Upper lobe of left lung (tissue), 6 donors: ENCODE results near the gene MOB3B. TPM values are rescaled to one million over a fixed set of nuclear protein-coding genes. Genes with fewer than 3 reads are reported as not detected.

Source experiments
- ATAC-seq, 2 donors: fragments of 200-7000 bp; cut with Tn5 transposase; one replicate each; pipeline ENCODE4 v1.9.1; 2022; ENCODE audit warnings: mild to moderate bottlenecking in 2 of 2, moderate library complexity in 2 of 2; ENCODE audit not compliant: low FRiP score in 2 of 2
- DNase-seq, 2 donors: peaks; one replicate each; pipeline ENCODE4 v3.0.0-alpha.2; 2019 to 2020
- H3K27ac ChIP-seq, 4 donors: fragments of 200-600 bp; sonication (generic); one replicate each; pipeline ENCODE4 v1.5.1; 2016 to 2019
- H3K27me3 ChIP-seq, 4 donors: fragments of 200-600 bp; sonication (generic); one replicate each; pipeline ENCODE4 v1.5.1; 2017 to 2019
- H3K36me3 ChIP-seq, 4 donors: fragments of 200-600 bp; sonication (generic); one replicate each; pipeline ENCODE4 v1.5.1; 2016 to 2019
- H3K4me1 ChIP-seq, 4 donors: fragments of 200-600 bp; sonication (generic); one replicate each; pipeline ENCODE4 v1.5.1; 2018 to 2019
- H3K4me3 ChIP-seq, 4 donors: fragments of 200-600 bp; sonication (generic); one replicate each; pipeline ENCODE4 v1.5.1; 2017 to 2019; ENCODE audit warnings: mild to moderate bottlenecking in 2 of 4, moderate library complexity in 1 of 4
- H3K9me3 ChIP-seq, 4 donors: fragments of 200-600 bp; sonication (generic); one replicate each; pipeline ENCODE4 v1.5.1; 2018 to 2019
- EP300 ChIP-seq, 4 donors: sonication (generic); formaldehyde crosslinking; IDR thresholded peaks; one replicate each; pipeline ENCODE4 v1.5.1; 2017; ENCODE audit warnings: antibody characterized with exemption in 4 of 4, control low read depth in 2 of 4
- POLR2A ChIP-seq, 4 donors: fragments of 450-650 bp; IDR thresholded peaks; one replicate each; pipeline ENCODE4 v1.5.1; 2016 to 2017; ENCODE audit warnings: antibody characterized with exemption in 4 of 4, mild to moderate bottlenecking in 2 of 4
- POLR2AphosphoS5 ChIP-seq, 2 donors: sonication (generic); formaldehyde crosslinking; IDR thresholded peaks; one replicate each; pipeline ENCODE4 v1.5.1; 2017; ENCODE audit warnings: antibody characterized with exemption in 2 of 2
- WGBS, 2 donors: methylation state at CpG; one replicate each; pipeline ENCODE4 v1.1.5; 2017 to 2018; 5-methylcytosine and 5-hydroxymethylcytosine counted together
- total RNA-seq, 6 donors: library from RNA; depleted of rRNA in 4 of 6; stranded (reverse); fragments of >200 nt in 4 of 6; gene quantifications; one replicate each; pipeline versions ENCODE4 v1.1.0 to v1.2.1, GENCODE V29; 2016 to 2021
- TF ChIP-seq, protein P1 (sequence below), 6 experiments: fragments of 450-650 bp in 4 of 6; fragments of 200-600 bp in 2 of 6; sonication (generic) in 2 of 6; IDR thresholded peaks; one replicate each; pipeline ENCODE4 v1.5.1; 2016 to 2019; ENCODE audit warnings: antibody characterized with exemption in 6 of 6
- donor health status: DM: no; HTN: no; CAD: no; lungs with moderate emphysema.
- donor health status: DM: no; HTN: yes; CAD: no; lungs with severe emphysema.

MOB3B gene
- total RNA-seq, 6 donors from 2014 or later: 4.2 to 20.7 (median 8.3) TPM

DNA sequence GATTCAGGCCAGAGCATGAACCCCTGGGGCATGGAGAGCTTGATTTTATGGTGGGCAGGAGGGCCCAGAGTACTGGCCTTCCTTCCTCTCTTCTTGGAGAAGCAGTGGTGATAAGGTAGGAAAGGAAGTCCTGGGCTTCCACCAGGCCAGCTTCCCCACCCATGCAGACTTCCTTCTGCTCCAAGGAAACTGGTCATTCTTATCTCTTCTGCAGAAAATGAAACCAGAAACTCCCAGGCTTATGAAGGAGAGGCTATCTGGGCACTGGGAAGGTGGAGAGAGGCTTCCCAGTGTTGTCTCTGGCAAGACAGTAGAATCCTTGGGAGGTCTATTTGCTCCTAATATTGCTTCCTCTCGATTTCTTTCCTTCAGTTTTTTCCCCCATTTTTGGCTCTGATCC is 122.1 kb downstream of the MOB3B start:
- no peaks in the 10 kb centered on the region for H3K27me3 ChIP-seq
- H3K4me1 ChIP-seq: peaks cover 0 to 6% (median 5%) of the 10 kb centered on the region in 4 donors
- TF ChIP-seq EP300 (IDR thresholded peaks at IDR 0.05) (no peak), POLR2AphosphoS5 (IDR thresholded peaks at IDR 0.05) (no peak), POLR2A (IDR thresholded peaks at IDR 0.05) (no peak)
- TF ChIP-seq, protein P1, sequence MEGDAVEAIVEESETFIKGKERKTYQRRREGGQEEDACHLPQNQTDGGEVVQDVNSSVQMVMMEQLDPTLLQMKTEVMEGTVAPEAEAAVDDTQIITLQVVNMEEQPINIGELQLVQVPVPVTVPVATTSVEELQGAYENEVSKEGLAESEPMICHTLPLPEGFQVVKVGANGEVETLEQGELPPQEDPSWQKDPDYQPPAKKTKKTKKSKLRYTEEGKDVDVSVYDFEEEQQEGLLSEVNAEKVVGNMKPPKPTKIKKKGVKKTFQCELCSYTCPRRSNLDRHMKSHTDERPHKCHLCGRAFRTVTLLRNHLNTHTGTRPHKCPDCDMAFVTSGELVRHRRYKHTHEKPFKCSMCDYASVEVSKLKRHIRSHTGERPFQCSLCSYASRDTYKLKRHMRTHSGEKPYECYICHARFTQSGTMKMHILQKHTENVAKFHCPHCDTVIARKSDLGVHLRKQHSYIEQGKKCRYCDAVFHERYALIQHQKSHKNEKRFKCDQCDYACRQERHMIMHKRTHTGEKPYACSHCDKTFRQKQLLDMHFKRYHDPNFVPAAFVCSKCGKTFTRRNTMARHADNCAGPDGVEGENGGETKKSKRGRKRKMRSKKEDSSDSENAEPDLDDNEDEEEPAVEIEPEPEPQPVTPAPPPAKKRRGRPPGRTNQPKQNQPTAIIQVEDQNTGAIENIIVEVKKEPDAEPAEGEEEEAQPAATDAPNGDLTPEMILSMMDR (IDR thresholded peaks at IDR 0.05): no peak
- no peaks in the 10 kb centered on the region for H3K36me3 ChIP-seq
- H3K9me3 ChIP-seq: no peaks in the 10 kb centered on the region
- 42 to 65% methylated on average over 1 of the region's 1 CpG for whole genome bisulfite sequencing, 2 donors
- no peak for DNase-seq
- no peak for ATAC-seq
- no peak overlapping the region for H3K27ac ChIP-seq
- H3K4me3 ChIP-seq: no peak overlapping the region

DNA sequence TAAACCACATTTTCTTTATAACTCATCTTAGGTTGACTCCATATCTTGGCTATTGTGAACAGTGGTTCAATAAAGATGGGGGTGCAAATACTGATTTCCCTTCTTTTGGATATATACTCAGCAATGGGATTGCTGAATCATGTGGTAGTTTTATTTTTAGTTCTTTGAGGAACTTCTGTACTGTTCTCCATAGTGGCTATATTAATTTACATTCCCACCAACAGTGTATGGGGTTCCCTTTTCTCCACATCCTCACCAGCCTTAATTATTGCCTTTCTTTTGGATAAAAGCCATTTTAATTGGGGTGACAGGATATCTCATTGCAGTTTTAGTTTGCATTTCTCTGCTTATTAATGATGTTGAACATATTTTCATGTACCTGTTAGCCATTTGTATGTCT is 125.0 kb downstream of the MOB3B start:
- TF ChIP-seq POLR2AphosphoS5 (IDR thresholded peaks at IDR 0.05) (no peak), POLR2A (IDR thresholded peaks at IDR 0.05) (no peak), EP300 (IDR thresholded peaks at IDR 0.05) (no peak)
- TF ChIP-seq, protein P1 (IDR thresholded peaks at IDR 0.05): no peak
- ATAC-seq (no peak), DNase-seq (no peak)
- Histone ChIP-seq H3K4me3 (no peak overlapping the region), H3K27me3 (no peaks in the 10 kb centered on the region), H3K9me3 (no peaks in the 10 kb centered on the region), H3K4me1 (peaks cover 0 to 6% (median 3%) of the 10 kb centered on the region in 4 donors), H3K36me3 (no peaks in the 10 kb centered on the region), H3K27ac (no peak overlapping the region)

DNA sequence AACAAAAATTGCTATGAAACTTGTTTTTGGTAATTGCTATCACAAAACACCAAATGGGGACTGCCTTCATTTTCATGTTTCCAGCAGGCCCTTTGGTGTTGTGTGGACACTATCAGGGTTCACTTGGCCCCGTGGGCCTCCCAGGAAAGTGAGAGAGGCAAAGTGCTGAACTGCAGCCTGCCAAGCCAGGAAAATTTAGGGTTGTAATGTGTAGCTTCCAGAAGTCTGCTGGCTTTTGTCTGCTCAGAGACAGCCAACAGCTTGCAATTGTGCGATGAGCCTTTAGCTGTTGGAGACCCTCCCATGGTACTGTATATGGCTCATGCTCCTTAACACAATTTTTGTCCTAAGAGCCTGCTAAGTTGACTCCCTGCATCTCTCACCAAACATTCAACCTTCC is 127.0 kb downstream of the MOB3B start:
- ATAC-seq: no peak
- H3K4me1 ChIP-seq: peaks cover 0 to 4% (median 2%) of the 10 kb centered on the region in 4 donors
- no peaks in the 10 kb centered on the region for H3K9me3 ChIP-seq
- no peak overlapping the region for H3K4me3 ChIP-seq
- no peaks in the 10 kb centered on the region for H3K36me3 ChIP-seq
- H3K27ac ChIP-seq: no peak overlapping the region
- no peak for TF ChIP-seq POLR2AphosphoS5 (IDR thresholded peaks at IDR 0.05)
- TF ChIP-seq, protein P1 (IDR thresholded peaks at IDR 0.05): no peak
- no peak for TF ChIP-seq EP300 (IDR thresholded peaks at IDR 0.05)
- TF ChIP-seq POLR2A (IDR thresholded peaks at IDR 0.05): no peak
- DNase-seq: no peak
- no peaks in the 10 kb centered on the region for H3K27me3 ChIP-seq
- 79 to 83% methylated on average over 2 of the region's 2 CpGs for WGBS, 2 donors

DNA sequence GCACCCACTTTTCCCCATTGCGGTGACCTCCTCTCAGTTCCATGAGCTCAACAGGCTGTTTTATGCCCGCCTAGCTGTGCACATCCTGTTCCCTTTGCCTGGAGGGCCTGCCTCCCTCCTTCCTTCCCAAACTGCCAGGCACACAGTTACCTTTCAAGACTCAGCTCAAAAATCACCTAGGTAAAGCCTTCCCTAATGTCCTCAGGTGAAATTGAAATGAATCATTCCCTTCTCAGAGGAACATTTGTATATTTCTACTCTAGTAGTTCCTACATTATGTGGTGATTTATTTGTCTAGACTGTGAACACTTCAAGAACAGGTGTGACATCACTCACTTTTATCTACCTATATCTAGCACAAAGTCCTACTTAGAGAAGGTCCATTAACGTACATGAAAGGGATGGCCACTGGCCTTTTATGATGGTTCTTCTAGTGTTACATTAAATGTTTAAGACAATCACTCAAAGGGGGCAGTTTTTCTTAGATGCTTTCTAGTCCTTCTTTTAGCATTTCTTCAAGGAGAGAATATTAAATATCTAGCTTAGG is 129.2 kb downstream of the MOB3B start:
- no peaks in the 10 kb centered on the region for H3K9me3 ChIP-seq
- H3K27ac ChIP-seq: no peak overlapping the region
- H3K4me3 ChIP-seq: no peak overlapping the region
- no peaks in the 10 kb centered on the region for H3K4me1 ChIP-seq
- ATAC-seq: no peak
- TF ChIP-seq POLR2AphosphoS5 (IDR thresholded peaks at IDR 0.05) (no peak), EP300 (IDR thresholded peaks at IDR 0.05) (no peak), POLR2A (IDR thresholded peaks at IDR 0.05) (no peak)
- TF ChIP-seq, protein P1 (IDR thresholded peaks at IDR 0.05): no peak
- no peak for DNase-seq
- H3K27me3 ChIP-seq: no peaks in the 10 kb centered on the region
- no peaks in the 10 kb centered on the region for H3K36me3 ChIP-seq
- 85 to 86% methylated on average over 3 of the region's 3 CpGs for WGBS, 2 donors

DNA sequence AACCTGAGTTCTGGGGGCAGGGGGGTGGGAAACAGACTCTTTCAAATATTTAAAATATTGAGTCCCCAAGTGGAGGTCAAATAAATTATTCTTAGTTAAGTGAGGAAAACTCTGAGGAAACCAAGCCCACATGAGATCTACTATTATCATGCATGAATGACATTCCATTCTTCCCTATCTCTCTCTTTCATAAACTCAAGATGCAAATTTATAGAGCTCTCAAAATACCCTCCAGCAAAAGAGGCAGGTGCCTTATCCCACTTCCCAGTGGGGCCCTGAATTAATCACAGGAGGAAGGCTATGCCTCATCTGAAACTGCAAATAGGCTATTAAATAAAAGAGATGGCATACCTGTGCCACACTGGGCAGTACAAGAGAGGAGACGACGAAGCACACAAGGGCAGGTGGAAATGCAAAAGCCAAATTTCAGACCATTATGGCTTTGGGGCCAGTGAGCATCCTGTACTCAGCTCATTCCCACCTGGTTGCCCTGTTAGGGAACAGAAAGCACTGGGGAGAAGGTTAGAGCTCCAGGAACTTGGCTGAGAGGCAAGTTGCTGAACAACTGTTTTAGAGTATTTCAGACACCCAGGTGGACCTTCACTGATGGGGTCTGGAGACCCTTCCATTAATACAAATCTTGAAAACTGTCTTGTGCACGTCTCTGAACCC is 130.5 kb downstream of the MOB3B start:
- 88 to 97% methylated on average over 3 of the region's 3 CpGs for WGBS, 2 donors

More for the DNA sequence above, 130.5 kb downstream of the MOB3B start:
- no peak overlapping the region for H3K4me3 ChIP-seq
- ATAC-seq (no peak), DNase-seq (no peak)
- H3K9me3 ChIP-seq: no peaks in the 10 kb centered on the region
- H3K27me3 ChIP-seq: no peaks in the 10 kb centered on the region
- TF ChIP-seq EP300 (IDR thresholded peaks at IDR 0.05) (no peak), POLR2AphosphoS5 (IDR thresholded peaks at IDR 0.05) (no peak), POLR2A (IDR thresholded peaks at IDR 0.05) (no peak)
- TF ChIP-seq, protein P1 (IDR thresholded peaks at IDR 0.05): no peak
- no peaks in the 10 kb centered on the region for H3K36me3 ChIP-seq
- peaks cover 0 to 8% (median 0%) of the 10 kb centered on the region in 4 donors for H3K4me1 ChIP-seq
- no peak overlapping the region for H3K27ac ChIP-seq
